Measurements from ENCODE around the gene ZBTB48.
"Not testable (repeated sequence)": the region's sequence is repeated elsewhere in the genome, so short reads cannot be mapped to it uniquely, and the experiment has no call there.

Gene ZBTB48

DNA sequence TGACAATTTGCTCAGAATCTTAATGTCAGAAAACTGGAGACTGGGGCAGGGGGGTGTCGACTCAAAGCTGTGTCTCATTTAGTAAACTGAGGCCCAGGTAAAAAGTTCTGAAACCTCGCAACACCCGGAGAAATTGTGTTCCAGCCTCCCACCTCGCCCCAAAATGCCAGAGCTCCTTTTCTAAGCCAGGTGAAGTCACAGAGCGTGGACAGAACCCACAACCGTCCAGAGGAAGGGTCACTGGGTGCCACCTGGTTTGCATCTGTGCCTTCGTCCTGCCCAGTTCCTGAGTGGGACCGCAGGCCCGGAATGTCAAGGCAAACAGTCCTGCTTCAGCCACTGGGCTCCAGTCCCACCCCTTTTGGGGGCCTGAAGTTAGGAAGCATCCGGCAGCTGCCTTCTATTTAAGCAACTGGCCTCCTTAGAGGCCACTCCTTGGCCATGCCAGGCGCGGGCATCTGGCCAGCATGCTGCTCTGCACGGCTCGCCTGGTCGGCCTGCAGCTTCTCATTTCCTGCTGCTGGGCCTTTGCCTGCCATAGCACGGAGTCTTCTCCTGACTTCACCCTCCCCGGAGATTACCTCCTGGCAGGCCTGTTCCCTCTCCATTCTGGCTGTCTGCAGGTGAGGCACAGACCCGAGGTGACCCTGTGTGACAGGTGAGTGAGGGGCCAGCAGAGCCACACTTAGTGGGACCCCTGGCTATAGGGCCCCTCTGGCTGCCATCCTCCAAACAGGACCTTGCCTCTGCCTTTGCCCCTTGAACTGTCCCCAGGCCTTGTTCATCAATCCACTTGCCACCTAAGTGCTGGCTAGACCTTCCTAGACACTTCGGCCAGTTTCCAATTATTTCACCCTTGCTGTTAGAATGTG lies 24.7 kb upstream of the ZBTB48 start, which contains the start of gene TAS1R1:
TAS1R1 (plus strand) TSS at position 401 of the 872 bp plus-strand sequence; CDS start at position 468, 67 bp downstream.
- Histone ChIP-seq H3K4me2 (ENCODE audit: low read depth, low read length) (peak within 1 kb of the TSS; percentile 92), H3K4me1 (ENCODE audit: low read length) (peaks cover 8% of the 10 kb centered on the region; the same call in 1 of the 2 replicates), H3K4me3 (ENCODE audit: low read length) (peak within 1 kb of the TSS; percentile 95), H2AFZ (ENCODE audit: low read length) (peak within 1 kb of the TSS; percentile 97), H3F3A (ENCODE audit: insufficient read depth, low read length) (no peaks in the 10 kb centered on the region; the same call in 1 of the 2 replicates), H3K79me2 (ENCODE audit: low read length) (peaks cover 32% of the 10 kb centered on the region), H3K36me3 (replicated peaks; ENCODE audit: insufficient read depth, low read length) (no peaks in the 10 kb centered on the region), H3K9me3 (replicated peaks; ENCODE audit: insufficient read depth, low read length) (no peaks in the 10 kb centered on the region), H3K9ac (ENCODE audit: low read length) (peak within 1 kb of the TSS; percentile 94), H3K27ac (ENCODE audit: low read length) (no peak within 1 kb of the TSS), H3K9me2 (replicated peaks; ENCODE audit: insufficient read depth, low read length) (no peaks in the 10 kb centered on the region), H4K20me1 (ENCODE audit: insufficient read depth, low read length) (no peaks in the 10 kb centered on the region), H3K27me3 (replicated peaks; ENCODE audit: insufficient read depth, low read length) (no peaks in the 10 kb centered on the region)
- TF ChIP-seq, protein P1, sequence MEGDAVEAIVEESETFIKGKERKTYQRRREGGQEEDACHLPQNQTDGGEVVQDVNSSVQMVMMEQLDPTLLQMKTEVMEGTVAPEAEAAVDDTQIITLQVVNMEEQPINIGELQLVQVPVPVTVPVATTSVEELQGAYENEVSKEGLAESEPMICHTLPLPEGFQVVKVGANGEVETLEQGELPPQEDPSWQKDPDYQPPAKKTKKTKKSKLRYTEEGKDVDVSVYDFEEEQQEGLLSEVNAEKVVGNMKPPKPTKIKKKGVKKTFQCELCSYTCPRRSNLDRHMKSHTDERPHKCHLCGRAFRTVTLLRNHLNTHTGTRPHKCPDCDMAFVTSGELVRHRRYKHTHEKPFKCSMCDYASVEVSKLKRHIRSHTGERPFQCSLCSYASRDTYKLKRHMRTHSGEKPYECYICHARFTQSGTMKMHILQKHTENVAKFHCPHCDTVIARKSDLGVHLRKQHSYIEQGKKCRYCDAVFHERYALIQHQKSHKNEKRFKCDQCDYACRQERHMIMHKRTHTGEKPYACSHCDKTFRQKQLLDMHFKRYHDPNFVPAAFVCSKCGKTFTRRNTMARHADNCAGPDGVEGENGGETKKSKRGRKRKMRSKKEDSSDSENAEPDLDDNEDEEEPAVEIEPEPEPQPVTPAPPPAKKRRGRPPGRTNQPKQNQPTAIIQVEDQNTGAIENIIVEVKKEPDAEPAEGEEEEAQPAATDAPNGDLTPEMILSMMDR (IDR thresholded peaks at IDR 0.05; ENCODE audit: low read length) = no peak
- TF ChIP-seq EZH2phosphoT487 (IDR thresholded peaks at IDR 0.05; ENCODE audit: low read length) (no peak), EZH2 (optimal IDR thresholded peaks at IDR 0.05; ENCODE audit: low read depth, low read length) (no peak)
- no peak for DNase-seq

GRCh38 chr1:6557597-6557996 lies 22.2 kb upstream of the ZBTB48 start:
- peaks cover 17% of the 10 kb centered on the region for H3K79me2 ChIP-seq (ENCODE audit: low read length)
- no peak overlapping the region for H3K4me2 ChIP-seq (ENCODE audit: low read depth, low read length)
- DNase-seq = no peak
- H3K9me2 ChIP-seq (replicated peaks; ENCODE audit: insufficient read depth, low read length) = no peaks in the 10 kb centered on the region
- no peaks in the 10 kb centered on the region for H3K36me3 ChIP-seq (replicated peaks; ENCODE audit: insufficient read depth, low read length)
- no peaks in the 10 kb centered on the region for H4K20me1 ChIP-seq (ENCODE audit: insufficient read depth, low read length)
- no peaks in the 10 kb centered on the region; the same call in 1 of the 2 replicates for H3F3A ChIP-seq (ENCODE audit: insufficient read depth, low read length)
- H3K4me3 ChIP-seq (ENCODE audit: low read length) = no peak overlapping the region
- no peak overlapping the region for H2AFZ ChIP-seq (ENCODE audit: low read length)
- no peaks in the 10 kb centered on the region for H3K9me3 ChIP-seq (replicated peaks; ENCODE audit: insufficient read depth, low read length)
- peaks cover 2% of the 10 kb centered on the region; the same call in 1 of the 2 replicates for H3K27me3 ChIP-seq (replicated peaks; ENCODE audit: insufficient read depth, low read length)
- peaks cover 8% of the 10 kb centered on the region; the same call in 1 of the 2 replicates for H3K4me1 ChIP-seq (ENCODE audit: low read length)
- TF ChIP-seq EZH2 (optimal IDR thresholded peaks at IDR 0.05; ENCODE audit: low read depth, low read length) = no peak
- H3K9ac ChIP-seq (ENCODE audit: low read length) = no peak overlapping the region
- H3K27ac ChIP-seq (ENCODE audit: low read length) = no peak overlapping the region

DNA sequence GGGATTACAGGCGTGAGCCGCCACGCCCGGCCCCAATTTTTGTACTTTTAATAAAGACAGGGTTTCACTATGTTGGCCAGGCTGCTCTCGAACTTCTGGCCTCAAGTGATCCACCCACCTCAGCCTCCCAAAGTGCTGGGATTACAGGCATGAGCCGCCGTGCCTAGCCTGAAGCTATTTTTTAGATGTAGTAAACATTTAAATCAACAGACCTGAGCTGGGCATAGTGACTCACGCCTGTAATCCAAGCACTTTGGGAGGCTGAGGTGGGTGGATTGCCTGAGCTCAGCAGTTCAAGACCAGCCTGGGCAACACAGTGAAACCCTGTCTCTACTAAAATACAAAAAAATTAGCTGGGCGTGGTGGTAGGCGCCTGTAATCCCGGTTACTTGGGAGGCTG lies 20.6 kb upstream of the ZBTB48 start:
- not testable (repeated sequence) for H3K9ac ChIP-seq (ENCODE audit: low read length); H2AFZ ChIP-seq (ENCODE audit: low read length); H3K9me2 ChIP-seq (replicated peaks; ENCODE audit: insufficient read depth, low read length); H3K36me3 ChIP-seq (replicated peaks; ENCODE audit: insufficient read depth, low read length); H3K79me2 ChIP-seq (ENCODE audit: low read length); H3K4me2 ChIP-seq (ENCODE audit: low read depth, low read length); H3K4me1 ChIP-seq (ENCODE audit: low read length); DNase-seq; H3K27ac ChIP-seq (ENCODE audit: low read length); H3K9me3 ChIP-seq (replicated peaks; ENCODE audit: insufficient read depth, low read length); H3F3A ChIP-seq (ENCODE audit: insufficient read depth, low read length); H3K4me3 ChIP-seq (ENCODE audit: low read length); H4K20me1 ChIP-seq (ENCODE audit: insufficient read depth, low read length)
- H3K27me3 ChIP-seq (replicated peaks; ENCODE audit: insufficient read depth, low read length) = peaks cover 18% of the 10 kb centered on the region

DNA sequence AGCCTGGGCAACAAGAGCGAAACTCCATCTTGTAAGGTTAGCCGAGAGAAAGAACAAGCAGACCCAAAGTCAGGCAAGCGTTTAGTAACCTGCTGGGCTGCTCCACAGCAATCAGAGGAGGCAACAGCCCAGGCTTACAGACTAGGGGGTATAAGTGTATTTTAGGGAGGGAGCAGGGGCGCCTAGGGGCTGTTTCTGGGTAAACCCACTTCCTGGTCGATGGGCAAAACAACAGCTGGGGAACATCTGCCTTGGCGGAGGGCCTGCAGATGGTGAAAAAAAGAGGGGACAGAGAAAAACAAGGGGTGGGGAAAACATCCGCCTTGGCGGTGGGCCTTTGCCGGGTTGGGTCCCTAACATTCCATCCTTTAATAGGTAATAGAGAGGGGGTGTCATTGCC lies 19.5 kb upstream of the ZBTB48 start:
- Histone ChIP-seq H3K9me2 (replicated peaks; ENCODE audit: insufficient read depth, low read length) (no peaks in the 10 kb centered on the region), H3K27ac (ENCODE audit: low read length) (no peak overlapping the region), H3K4me1 (ENCODE audit: low read length) (0 out of 2 replicates have a peak, but pooled peaks cover under 1% of the 10 kb centered on the region), H4K20me1 (ENCODE audit: insufficient read depth, low read length) (no peaks in the 10 kb centered on the region), H3K27me3 (replicated peaks; ENCODE audit: insufficient read depth, low read length) (peaks cover 29% of the 10 kb centered on the region), H3F3A (ENCODE audit: insufficient read depth, low read length) (no peaks in the 10 kb centered on the region; the same call in 1 of the 2 replicates), H3K36me3 (replicated peaks; ENCODE audit: insufficient read depth, low read length) (no peaks in the 10 kb centered on the region), H3K9me3 (replicated peaks; ENCODE audit: insufficient read depth, low read length) (no peaks in the 10 kb centered on the region), H3K4me3 (ENCODE audit: low read length) (no peak overlapping the region), H3K4me2 (ENCODE audit: low read depth, low read length) (no peak overlapping the region), H3K9ac (ENCODE audit: low read length) (no peak overlapping the region), H3K79me2 (ENCODE audit: low read length) (no peaks in the 10 kb centered on the region), H2AFZ (ENCODE audit: low read length) (no peak overlapping the region)
- no peak for DNase-seq
- no peak for TF ChIP-seq EZH2 (optimal IDR thresholded peaks at IDR 0.05; ENCODE audit: low read depth, low read length)

Measured in MM.1S (cell line).